HG02973 (cell line): ENCODE results near the gene MIF4GD.
"Not testable (repeated sequence)": the region's sequence is repeated elsewhere in the genome, so short reads cannot be mapped to it uniquely, and the experiment has no call there.

Experiments used
- ATAC-seq: cut with Tn5 transposase; IDR thresholded peaks from one replicate; pipeline ENCODE4 v1.9.1; 2021; ENCODE audit warnings: moderate library complexity; ENCODE audit not compliant: unreplicated experiment

MIF4GD gene

GRCh38 chr17:75270966-75271232 lies at the start of gene MIF4GD:
MIF4GD (minus strand) TSS chr17:75271231; CDS start chr17:75270195, 1,036 bp downstream.
- no peak for ATAC-seq

GRCh38 chr17:75319904-75320691 lies 49.1 kb upstream of the MIF4GD start:
- ATAC-seq, result peak; percentile 39

GRCh38 chr17:75318615-75319222 lies 47.7 kb upstream of the MIF4GD start:
- ATAC-seq, result no peak

- no peak for ATAC-seq
Observed at GRCh38 chr17:75318211-75318610, 47.2 kb upstream of the MIF4GD start.

GRCh38 chr17:75317671-75318070 lies 46.6 kb upstream of the MIF4GD start:
- no peak for ATAC-seq

GRCh38 chr17:75316253-75316652 lies 45.2 kb upstream of the MIF4GD start:
- ATAC-seq, result no peak

- ATAC-seq, result no peak
Observed at GRCh38 chr17:75315541-75316243, 44.7 kb upstream of the MIF4GD start.

GRCh38 chr17:75313941-75314551 lies 43.0 kb upstream of the MIF4GD start:
- no peak for ATAC-seq

GRCh38 chr17:75308732-75309629 lies 38.0 kb upstream of the MIF4GD start:
- ATAC-seq, result no peak

- ATAC-seq, result no peak
Observed at GRCh38 chr17:75307957-75308731, 37.1 kb upstream of the MIF4GD start.

- ATAC-seq, result no peak
Observed at GRCh38 chr17:75301502-75302206, 30.6 kb upstream of the MIF4GD start.

GRCh38 chr17:75301049-75301448 lies 30.0 kb upstream of the MIF4GD start:
- no peak for ATAC-seq

- no peak for ATAC-seq
Observed at GRCh38 chr17:75300280-75300679, 29.2 kb upstream of the MIF4GD start.

GRCh38 chr17:75295201-75296158 lies 24.4 kb upstream of the MIF4GD start:
- ATAC-seq, result peak; percentile 64

GRCh38 chr17:75292810-75293448 lies 21.9 kb upstream of the MIF4GD start:
- ATAC-seq, result not testable (repeated sequence)

GRCh38 chr17:75289832-75290337 lies 18.9 kb upstream of the MIF4GD start:
- ATAC-seq, result no peak

- peak; percentile 89 for ATAC-seq
Observed at GRCh38 chr17:75289115-75289831, 18.2 kb upstream of the MIF4GD start, which contains the start of gene SLC25A19. SLC25A19 (minus strand) TSS chr17:75289433; CDS start chr17:75286764, 2,669 bp downstream.
